ENCODE measurements around the gene TBC1D9B. TPM values are rescaled to one million over a fixed set of nuclear protein-coding genes. Genes with fewer than 3 reads are reported as not detected.

The TBC1D9B gene
- total and polyA plus RNA-seq, 2 of the 13 experiments (the other 11 are each of a cell fraction or from before 2014, with no cell fraction given): 35.0 to 50.0 TPM

DNA sequence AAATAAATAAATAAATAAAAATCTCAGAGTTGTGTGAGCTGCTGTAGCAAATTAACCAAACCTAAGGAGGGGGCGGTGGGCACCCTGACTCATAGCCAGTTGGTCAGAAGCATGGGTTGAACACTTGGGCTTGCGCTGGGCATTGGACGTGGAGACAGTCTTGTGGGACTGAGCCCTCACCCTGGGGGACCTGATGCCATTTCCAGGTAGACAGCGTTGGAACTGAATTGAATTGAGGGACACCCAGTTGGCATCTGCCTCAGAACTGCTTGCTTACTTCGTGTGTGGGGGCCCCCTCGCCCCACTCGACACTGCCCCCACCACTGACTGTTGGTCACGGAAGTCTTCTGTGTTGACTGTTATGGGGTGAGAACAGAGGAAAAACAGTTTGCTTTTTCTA, 19.0 kb upstream of the TBC1D9B start:
- ATAC-seq: no peak
- Histone ChIP-seq H3K27me3 (ENCODE audit: control insufficient read depth in 1 of 2, insufficient read depth in 2 of 2, low read length in 2 of 2) (peaks cover 0 to 1% of the 10 kb centered on the region in 2 experiments; a peak in 1 of 5 replicates), H3K9me3 (ENCODE audit: low read length) (no peaks in the 10 kb centered on the region), H3K9ac (ENCODE audit: insufficient read depth, low read depth, low read length) (no peak overlapping the region), H3K79me2 (ENCODE audit: insufficient read depth, low read length) (no peaks in the 10 kb centered on the region), H3K4me1 (ENCODE audit: insufficient read depth, low read length) (no peaks in the 10 kb centered on the region), H3K36me3 (replicated peaks in 1 of 2; ENCODE audit: control insufficient read depth in 1 of 2, insufficient read depth in 2 of 2, low read length in 2 of 2) (no peaks in the 10 kb centered on the region), H2AFZ (ENCODE audit: low read length) (no peak overlapping the region), H3K4me2 (ENCODE audit: low read depth, low read length) (no peak overlapping the region), H3K4me3 (replicated peaks in 1 of 3; ENCODE audit: insufficient read depth in 1 of 3, low read depth in 2 of 3, low read length in 3 of 3) (no peak overlapping the region), H4K20me1 (ENCODE audit: insufficient read depth, low read length) (no peaks in the 10 kb centered on the region), H3K27ac (ENCODE audit: extremely low read length, insufficient read depth, low read length) (no peak overlapping the region)
- in situ Hi-C loops (cut with HindIII; ENCODE audit: extremely low pct_ligation_motif_present, low pct_unique_long_range_greater_than_20kb) (no loop called here), intact Hi-C loops (cut with micrococcal nuclease; ENCODE audit: unreplicated experiment) (no loop called here)
- DNase-seq (ENCODE audit: low spot score): no peak
- BruUV-seq (replicated peaks): no TSS peak
- 54% methylated on average over 4 of the region's 8 CpGs for WGBS (ENCODE audit: low lambda C conversion rate)
- ChIA-PET POLR2A (no interaction called here), CTCF (ENCODE audit: low intra/inter-chr PET ratio, low total read pairs) (no interaction called here)
- no peak for FAIRE-seq
- TF ChIP-seq HNRNPH1 (optimal IDR thresholded peaks at IDR 0.05; ENCODE audit: low read depth, low read length) (no peak), ZNF567 (CRISPR knock-in tag; IDR thresholded peaks at IDR 0.05; ENCODE audit: borderline replicate concordance) (no peak), ZFP36L2 (CRISPR knock-in tag; IDR thresholded peaks at IDR 0.05) (no peak), ZNF468 (CRISPR knock-in tag; IDR thresholded peaks at IDR 0.05) (no peak), PHB2 (IDR thresholded peaks at IDR 0.05; ENCODE audit: partially characterized antibody) (no peak), XRCC5 (optimal IDR thresholded peaks at IDR 0.05; ENCODE audit: low read length) (no peak), TBX3 (IDR thresholded peaks at IDR 0.05; ENCODE audit: borderline replicate concordance) (no peak)
- TF ChIP-seq, protein P1, sequence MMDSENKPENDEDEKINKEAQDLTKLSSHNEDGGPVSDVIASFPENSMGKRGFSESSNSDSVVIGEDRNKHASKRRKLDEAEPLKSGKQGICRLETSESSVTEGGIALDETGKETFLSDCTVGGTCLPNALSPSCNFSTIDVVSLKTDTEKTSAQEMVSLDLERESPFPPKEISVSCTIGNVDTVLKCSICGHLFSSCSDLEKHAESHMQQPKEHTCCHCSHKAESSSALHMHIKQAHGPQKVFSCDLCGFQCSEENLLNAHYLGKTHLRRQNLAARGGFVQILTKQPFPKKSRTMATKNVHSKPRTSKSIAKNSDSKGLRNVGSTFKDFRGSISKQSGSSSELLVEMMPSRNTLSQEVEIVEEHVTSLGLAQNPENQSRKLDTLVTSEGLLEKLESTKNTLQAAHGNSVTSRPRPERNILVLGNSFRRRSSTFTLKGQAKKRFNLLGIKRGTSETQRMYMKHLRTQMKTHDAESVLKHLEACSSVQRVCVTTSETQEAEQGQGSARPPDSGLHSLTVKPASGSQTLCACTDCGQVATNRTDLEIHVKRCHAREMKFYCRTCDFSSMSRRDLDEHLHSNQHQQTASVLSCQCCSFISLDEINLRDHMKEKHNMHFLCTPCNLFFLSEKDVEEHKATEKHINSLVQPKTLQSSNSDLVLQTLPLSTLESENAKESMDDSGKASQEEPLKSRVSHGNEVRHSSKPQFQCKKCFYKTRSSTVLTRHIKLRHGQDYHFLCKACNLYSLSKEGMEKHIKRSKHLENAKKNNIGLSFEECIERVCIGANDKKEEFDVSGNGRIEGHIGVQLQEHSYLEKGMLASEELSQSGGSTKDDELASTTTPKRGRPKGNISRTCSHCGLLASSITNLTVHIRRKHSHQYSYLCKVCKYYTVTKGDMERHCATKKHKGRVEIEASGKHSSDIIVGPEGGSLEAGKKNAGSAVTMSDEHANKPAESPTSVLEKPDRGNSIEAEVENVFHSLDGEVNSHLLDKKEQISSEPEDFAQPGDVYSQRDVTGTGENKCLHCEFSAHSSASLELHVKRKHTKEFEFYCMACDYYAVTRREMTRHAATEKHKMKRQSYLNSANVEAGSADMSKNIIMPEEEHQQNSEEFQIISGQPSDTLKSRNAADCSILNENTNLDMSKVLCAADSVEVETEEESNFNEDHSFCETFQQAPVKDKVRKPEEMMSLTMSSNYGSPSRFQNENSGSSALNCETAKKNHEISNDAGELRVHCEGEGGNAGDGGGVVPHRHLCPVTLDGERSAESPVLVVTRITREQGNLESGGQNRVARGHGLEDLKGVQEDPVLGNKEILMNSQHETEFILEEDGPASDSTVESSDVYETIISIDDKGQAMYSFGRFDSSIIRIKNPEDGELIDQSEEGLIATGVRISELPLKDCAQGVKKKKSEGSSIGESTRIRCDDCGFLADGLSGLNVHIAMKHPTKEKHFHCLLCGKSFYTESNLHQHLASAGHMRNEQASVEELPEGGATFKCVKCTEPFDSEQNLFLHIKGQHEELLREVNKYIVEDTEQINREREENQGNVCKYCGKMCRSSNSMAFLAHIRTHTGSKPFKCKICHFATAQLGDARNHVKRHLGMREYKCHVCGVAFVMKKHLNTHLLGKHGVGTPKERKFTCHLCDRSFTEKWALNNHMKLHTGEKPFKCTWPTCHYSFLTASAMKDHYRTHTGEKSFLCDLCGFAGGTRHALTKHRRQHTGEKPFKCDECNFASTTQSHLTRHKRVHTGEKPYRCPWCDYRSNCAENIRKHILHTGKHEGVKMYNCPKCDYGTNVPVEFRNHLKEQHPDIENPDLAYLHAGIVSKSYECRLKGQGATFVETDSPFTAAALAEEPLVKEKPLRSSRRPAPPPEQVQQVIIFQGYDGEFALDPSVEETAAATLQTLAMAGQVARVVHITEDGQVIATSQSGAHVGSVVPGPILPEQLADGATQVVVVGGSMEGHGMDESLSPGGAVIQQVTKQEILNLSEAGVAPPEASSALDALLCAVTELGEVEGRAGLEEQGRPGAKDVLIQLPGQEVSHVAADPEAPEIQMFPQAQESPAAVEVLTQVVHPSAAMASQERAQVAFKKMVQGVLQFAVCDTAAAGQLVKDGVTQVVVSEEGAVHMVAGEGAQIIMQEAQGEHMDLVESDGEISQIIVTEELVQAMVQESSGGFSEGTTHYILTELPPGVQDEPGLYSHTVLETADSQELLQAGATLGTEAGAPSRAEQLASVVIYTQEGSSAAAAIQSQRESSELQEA (CRISPR knock-in tag; IDR thresholded peaks at IDR 0.05; ENCODE audit: not compliant biosample characterization): no peak
- TF ChIP-seq, protein P2, sequence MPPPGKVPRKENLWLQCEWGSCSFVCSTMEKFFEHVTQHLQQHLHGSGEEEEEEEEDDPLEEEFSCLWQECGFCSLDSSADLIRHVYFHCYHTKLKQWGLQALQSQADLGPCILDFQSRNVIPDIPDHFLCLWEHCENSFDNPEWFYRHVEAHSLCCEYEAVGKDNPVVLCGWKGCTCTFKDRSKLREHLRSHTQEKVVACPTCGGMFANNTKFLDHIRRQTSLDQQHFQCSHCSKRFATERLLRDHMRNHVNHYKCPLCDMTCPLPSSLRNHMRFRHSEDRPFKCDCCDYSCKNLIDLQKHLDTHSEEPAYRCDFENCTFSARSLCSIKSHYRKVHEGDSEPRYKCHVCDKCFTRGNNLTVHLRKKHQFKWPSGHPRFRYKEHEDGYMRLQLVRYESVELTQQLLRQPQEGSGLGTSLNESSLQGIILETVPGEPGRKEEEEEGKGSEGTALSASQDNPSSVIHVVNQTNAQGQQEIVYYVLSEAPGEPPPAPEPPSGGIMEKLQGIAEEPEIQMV (CRISPR knock-in tag; IDR thresholded peaks at IDR 0.05; ENCODE audit: low read depth): no peak
- TF ChIP-seq, protein P3, sequence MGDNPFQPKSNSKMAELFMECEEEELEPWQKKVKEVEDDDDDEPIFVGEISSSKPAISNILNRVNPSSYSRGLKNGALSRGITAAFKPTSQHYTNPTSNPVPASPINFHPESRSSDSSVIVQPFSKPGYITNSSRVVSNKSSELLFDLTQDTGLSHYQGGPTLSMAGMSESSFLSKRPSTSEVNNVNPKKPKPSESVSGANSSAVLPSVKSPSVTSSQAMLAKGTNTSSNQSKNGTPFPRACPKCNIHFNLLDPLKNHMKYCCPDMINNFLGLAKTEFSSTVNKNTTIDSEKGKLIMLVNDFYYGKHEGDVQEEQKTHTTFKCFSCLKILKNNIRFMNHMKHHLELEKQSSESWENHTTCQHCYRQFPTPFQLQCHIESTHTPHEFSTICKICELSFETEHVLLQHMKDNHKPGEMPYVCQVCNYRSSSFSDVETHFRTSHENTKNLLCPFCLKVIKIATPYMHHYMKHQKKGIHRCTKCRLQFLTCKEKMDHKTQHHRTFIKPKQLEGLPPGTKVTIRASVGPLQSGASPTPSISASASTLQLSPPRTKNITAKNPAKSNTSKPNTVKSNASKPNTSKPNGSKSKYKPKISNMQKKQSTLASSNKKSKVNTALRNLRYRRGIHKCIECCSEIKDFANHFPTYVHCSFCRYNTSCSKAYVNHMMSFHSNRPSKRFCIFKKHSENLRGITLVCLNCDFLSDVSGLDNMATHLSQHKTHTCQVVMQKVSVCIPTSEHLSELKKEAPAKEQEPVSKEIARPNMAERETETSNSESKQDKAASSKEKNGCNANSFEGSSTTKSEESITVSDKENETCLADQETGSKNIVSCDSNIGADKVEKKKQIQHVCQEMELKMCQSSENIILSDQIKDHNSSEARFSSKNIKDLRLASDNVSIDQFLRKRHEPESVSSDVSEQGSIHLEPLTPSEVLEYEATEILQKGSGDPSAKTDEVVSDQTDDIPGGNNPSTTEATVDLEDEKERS (CRISPR knock-in tag; IDR thresholded peaks at IDR 0.05): no peak
- TF ChIP-seq, protein P4, sequence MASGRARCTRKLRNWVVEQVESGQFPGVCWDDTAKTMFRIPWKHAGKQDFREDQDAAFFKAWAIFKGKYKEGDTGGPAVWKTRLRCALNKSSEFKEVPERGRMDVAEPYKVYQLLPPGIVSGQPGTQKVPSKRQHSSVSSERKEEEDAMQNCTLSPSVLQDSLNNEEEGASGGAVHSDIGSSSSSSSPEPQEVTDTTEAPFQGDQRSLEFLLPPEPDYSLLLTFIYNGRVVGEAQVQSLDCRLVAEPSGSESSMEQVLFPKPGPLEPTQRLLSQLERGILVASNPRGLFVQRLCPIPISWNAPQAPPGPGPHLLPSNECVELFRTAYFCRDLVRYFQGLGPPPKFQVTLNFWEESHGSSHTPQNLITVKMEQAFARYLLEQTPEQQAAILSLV (CRISPR knock-in tag; IDR thresholded peaks at IDR 0.05; ENCODE audit: borderline replicate concordance): no peak

Data from HepG2 (cell line).